Fibroblast of skin of right biceps (primary cell): ENCODE data around the gene RALGAPA2.
A peak's percentile ranks its signal among the peaks of the same experiment; 100 is the strongest.
"Not testable (repeated sequence)": the region's sequence is repeated elsewhere in the genome, so short reads cannot be mapped to it uniquely, and the experiment has no call there.

Experiments
- DNase-seq: peaks from one replicate; pipeline ENCODE4 v3.0.0-alpha.2; 2013

The RALGAPA2 gene

DNA sequence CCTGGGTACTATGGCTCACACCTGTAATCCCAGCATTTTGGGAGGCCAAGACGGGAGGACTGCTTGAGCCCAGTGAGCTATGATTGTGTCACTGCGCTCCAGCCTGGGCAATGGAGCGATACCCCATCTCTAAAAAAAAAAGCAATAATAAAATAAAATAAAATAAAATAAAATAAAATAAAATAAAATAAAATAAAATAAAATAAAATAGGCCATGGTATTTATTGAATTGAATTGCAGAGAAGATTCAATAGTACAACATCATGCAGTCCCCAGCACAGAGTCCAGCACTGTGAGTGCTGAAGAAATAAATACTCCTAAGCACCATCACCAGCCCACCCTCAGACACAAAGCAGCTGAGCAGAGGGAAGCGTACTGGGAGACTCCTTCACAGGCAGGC, 144.7 kb downstream of the RALGAPA2 start:
- DNase-seq = no peak

DNA sequence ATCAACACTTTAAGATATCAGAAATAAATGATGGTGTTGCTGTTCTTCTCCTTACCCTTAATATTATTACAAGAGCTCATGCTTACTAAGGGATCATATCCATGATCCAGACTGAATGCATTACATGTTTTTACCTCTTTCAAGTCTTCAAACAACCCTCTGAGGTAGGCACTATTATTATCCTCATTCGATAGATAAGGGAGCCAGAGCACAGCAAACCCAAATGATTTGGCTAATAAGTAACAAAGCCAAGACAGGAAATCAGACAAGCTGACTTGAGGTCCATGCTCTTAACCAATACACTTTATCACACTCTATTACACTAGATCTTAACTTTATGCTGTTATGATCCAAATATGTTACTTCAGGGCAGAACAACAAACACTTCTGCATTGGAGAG, 145.9 kb downstream of the RALGAPA2 start:
- DNase-seq = no peak

DNA sequence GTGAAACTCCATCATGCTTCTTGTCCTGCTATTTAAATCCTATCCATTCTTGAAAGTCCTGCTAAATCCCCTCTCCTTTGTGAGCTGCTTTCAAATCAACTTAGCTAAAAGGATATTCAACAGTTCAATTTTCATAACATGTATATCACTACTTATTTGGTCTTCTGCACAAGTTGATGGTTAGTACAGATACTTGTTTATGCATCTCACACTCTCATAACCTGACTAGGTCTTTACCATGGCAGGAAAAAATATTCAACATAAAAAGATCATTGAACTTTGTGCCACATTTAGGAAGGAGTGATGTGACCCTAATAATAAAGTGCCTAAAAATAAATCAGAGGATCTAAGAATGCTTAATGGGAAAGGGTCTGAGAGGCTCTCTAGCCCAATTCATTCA, 148.2 kb downstream of the RALGAPA2 start:
- DNase-seq = no peak

DNA sequence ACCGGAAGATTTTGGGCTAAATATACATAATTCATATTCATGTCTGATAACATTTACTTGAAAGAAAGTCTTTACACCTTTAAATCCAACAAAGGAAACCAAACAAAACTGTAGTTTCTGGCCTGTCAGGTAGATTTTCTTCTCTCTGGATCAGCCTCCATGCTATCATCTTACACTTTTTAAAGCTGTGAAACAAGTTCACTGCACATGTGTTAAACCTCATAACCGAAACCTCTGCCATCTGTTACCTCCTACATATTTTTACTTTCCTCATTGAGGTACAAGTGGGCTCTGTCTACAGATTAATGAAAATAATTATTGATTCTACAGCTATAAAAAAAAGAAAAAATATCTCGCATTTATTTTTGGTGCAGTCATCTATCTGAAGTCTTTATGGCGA, 149.9 kb downstream of the RALGAPA2 start:
- no peak for DNase-seq

DNA sequence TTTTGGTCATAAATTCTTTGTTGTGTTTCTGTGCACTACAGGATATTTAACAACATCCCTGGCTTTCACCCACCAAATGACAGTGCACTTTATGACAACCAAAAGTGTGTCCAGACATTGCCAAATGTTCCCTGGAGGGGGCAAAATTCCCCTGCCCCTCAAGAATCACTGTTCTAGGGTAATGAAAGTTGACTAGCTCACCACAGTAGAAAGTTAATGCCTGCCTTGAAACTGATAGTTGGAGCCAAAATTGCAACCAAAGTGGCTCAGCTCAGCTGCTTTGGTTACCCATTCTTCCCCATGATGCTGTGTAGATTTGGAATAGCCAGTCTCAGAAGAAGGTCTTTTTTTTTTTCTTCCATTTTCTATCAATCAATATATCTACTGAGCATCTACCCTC, 150.6 kb downstream of the RALGAPA2 start:
- no peak for DNase-seq

DNA sequence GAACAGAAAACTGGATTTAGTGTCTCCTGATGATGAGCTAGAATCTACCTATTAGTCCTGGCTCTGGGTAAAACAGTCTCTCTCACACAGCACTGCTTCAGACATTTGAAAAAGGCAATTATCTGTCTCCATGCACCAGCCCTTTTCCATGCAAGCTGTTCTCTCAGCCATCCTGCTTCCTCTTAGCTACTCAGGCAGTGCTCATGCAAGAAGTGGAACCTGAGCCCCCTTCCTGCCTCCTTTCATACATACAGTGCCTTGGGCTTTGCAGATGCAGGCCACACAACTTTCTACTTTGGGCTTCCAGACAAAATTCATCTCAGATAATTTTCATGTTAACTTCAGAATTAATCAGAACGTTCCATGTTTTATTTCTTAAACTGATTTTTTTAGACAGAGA, 151.3 kb downstream of the RALGAPA2 start:
- DNase-seq = no peak

DNA sequence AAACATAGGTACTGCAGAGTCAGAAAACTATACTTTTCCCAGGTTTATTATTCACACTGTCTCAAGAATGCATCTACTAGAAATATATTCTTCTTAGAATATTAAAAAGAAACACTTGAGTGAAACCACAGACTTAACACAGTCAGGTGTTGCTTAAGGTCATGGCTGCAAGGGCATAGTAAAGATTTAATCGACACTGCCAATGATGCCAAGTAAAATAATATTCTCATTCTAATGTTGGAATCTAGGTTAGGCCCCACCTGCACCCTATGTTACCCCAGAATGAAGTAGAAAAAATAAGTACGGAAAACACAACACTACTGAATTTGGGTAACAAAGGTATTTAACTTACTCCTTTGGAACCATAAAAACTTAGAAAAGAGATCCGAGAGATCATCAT, 155.0 kb downstream of the RALGAPA2 start:
- DNase-seq = no peak

DNA sequence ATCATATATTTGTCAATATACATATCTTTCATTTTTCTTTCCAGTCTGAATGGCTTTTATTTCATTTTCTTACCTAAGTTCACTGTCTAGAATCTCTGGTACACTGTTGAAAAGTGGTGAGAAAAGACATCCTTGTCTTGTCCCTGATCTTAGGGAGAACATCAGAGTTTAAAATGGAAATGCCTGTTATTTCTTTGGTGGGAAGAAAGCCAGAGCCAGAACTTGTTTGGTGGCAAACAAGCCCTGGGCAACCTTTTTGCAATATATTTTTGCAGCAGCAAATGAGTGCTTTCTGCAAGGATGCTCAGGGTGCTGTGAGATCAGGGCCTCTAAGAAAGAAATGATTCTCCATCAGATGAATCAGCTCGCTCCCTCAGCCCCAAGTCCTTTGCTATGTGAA, 156.6 kb downstream of the RALGAPA2 start:
- DNase-seq = no peak

DNA sequence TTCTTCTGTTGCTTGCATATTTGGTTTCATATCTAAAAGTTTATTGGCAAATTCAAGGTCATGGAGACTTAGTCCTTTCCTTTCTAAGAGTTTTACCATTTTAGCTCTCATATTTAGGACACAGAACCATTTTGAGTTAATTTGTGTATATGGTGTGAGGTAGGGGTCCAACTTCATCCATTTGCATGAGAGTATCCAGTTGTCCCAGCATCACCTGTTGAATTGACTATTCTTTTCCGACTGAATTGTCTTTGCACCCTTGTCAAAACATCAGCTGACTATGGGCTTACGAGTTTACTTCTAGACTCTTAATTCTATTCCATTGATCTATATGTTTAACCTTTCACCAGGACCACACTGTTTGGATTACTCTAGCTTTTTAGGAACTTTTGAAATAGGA, 157.5 kb downstream of the RALGAPA2 start:
- no peak for DNase-seq

DNA sequence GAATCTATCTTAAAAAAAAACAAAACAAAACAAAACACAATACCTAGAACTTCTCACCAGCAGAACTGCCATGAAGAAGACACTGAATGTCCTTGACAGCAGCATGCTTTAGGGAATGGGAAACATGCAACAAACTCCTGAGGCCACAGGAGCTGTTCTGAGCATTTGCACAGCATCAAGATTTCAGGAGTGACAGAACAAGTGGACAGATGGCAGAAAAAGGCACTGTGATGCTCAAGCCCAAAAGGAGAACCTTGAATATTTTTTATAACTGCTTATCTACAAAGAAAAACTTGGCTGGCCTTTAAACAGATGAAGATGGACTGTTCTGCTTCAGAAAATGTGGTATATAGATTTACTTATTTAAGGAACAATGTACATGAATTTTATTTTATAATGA, 158.9 kb downstream of the RALGAPA2 start:
- DNase-seq = no peak

DNA sequence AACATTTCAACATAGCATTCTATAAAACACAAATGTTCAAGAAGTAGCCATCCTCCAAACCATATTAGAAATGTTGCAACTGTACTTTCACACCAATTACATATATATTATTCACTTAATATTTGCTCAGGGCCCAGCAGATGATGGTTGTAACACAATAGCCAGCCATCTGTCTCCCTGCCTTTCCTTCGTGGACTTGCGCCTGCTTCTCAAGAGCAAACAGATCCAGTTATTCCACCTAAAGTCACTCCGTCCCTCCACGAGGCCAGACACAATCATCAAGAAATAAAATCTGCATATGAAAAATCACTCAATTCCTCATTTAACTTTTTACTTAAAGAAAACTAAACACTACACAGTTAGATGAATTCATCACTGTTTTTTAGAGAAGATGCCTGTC, 160.4 kb downstream of the RALGAPA2 start:
- DNase-seq = no peak

DNA sequence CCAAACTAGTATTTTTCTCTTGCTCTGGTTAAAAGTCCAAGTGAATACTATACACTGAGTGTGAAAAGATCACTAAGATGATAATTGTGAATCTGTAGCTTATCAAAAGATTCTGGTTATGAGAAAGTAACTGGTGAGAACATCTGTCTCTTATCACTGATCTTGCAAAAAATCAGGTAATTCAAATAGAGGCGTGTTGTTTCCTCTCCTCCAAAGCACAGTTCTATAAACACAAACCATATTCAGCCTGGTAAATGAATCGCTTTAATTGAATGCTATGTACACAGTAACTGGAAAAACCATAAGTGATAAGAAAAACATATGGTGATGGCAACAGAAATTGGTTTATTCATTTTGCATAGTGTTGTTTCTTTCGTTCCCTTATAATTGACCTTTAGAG, 161.0 kb downstream of the RALGAPA2 start:
- DNase-seq = no peak

DNA sequence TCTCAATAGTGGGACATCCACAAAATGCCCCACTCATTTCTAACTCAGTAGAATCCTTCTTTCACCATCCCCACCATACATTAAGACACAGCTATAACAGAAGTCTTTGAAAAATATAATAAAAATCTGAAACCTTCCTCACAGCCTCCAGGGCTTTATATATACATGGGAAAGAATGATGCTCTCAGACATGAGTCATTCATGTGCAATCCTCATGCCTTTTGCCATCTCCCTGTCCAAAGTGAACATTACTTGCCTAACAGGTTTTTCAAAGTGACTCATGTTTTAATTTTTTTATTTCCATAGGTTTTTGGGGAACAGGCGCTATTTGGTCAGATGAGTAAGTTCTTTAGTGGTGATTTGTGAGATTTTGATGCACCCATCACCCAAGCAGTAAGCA, 162.7 kb downstream of the RALGAPA2 start:
- peak; percentile 57 for DNase-seq

DNA sequence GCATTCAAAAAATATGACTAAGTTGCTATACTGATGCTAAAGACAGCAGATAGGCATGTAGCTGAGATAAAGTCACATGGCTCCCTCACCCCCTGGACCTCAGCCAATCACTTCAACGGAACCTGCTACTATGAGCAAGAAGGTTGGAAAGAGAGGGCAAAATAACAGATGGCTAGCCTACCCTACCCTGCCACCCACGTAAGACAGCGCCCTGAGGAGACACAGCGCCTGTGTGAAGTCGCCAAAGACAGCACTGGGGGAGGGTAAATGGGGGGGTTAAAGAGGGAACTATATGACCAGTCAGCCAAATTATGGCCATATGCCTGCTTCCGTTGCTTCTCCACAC, 163.2 kb downstream of the RALGAPA2 start:
- DNase-seq = peak; percentile 4

DNA sequence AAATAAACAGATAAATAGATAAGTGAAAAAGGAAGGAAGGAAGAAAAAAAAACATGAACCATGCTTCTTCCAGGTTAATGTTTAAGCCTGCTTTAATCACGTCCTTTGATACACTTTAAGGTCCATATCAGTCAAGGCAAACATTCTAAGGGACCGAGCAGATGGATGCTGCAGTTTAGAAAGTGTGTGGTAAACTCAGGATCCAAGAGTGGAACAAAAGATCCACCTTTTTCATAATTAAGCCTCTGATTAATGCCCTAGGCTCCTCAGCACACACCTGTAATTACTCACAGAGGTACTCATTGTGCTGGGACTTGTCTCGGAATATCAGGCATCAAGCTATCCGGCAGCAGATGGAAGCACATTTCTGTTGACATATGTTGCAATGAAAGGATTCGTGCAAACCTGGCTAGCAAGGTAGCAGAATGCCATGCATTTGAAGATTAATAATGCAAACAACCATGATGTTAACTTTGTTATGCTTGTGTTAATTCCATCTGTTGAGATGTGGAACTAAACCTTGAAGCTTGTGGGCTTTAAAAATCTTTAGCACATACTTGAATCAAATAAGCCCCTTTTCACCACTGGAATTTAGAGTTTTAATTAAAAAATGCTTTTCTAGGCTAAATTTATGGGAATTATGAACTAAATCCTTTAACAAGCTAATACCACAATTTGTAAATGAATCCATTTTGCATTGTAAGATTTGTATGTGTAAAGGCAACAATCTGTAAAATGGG, 163.7 kb downstream of the RALGAPA2 start:
- no peak for DNase-seq

DNA sequence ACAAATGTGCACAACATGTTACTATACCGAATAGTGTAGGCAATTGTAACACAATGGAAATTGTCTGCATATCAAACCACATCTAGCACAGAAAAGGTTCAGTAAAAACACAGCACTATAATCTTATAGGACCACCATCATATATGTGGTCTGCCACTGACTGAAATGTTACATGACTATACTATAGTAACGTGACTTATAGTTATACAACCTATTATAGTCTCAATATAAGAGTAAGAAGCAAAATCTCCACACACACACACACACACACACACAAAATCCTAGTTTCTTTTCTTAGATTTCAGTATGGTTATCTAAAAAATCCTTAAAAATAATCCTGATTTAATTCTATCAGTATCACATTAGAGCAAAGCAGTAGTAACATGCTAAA, 164.6 kb downstream of the RALGAPA2 start:
- DNase-seq = no peak

DNA sequence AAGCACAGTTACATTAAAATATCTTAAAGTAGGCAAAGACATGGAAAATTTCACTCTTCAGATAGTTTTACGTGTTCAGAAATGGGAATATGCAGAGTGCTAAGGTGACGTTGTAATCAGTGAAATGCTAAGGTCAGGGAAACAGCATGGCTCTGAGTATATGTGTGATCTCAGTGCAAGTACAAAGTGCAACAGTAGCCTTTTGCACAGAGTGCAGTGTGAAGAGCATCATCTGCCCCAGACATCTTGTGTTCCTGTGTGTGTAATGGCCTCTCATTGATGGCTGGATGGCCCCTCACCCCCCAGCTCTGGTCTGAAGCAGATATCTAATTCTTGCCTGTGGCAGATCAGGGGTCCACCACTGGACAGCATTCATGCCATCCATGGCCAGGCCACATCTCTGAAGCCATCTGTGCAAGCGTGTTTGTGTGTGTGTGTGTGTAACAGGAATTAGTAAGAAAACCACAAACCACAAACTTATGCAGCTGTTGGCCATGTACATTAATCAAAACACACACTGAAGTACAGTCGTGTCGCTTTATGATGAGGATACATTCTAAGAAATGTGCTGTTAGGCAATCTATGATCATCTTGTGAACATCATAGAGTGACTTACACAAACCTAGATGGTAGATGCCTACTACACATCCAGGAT, 165.1 kb downstream of the RALGAPA2 start:
- peak; percentile 62 for DNase-seq

DNA sequence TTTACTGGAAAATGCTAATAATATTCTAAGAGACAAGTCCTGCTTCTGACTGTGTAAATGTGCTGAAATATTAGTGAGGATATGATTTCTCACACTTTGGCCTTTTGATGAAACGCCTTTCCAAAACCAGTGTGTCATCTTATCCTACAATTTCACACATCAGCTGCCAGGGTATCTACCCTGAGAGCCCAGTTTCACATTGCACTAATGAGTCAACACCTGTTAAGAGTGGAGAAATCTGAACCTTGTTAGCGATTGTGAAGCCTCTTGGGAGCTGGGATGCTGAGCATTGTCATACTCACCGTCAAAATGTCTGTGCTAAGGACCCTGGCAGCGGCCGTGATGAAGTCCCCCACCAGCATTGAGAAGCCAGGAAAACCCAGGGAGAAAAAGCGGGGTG, 166.0 kb downstream of the RALGAPA2 start:
- DNase-seq = no peak

DNA sequence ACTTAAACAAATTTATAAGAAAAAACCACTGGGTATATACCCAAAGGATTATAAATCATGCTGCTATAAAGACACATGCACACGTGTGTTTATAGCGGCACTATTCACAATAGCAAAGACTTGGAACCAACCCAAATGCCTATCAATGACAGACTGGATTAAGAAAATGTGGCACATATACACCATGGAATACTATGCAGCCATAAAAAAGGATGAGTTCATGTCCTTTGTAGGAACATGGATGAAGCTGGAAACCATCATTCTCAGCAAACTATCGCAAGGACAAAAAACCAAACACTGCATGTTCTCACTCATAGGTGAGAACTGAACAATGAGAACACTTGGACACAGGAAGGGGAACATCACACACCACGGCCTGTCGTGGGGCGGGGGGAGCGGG, 169.1 kb downstream of the RALGAPA2 start:
- DNase-seq = not testable (repeated sequence)

DNA sequence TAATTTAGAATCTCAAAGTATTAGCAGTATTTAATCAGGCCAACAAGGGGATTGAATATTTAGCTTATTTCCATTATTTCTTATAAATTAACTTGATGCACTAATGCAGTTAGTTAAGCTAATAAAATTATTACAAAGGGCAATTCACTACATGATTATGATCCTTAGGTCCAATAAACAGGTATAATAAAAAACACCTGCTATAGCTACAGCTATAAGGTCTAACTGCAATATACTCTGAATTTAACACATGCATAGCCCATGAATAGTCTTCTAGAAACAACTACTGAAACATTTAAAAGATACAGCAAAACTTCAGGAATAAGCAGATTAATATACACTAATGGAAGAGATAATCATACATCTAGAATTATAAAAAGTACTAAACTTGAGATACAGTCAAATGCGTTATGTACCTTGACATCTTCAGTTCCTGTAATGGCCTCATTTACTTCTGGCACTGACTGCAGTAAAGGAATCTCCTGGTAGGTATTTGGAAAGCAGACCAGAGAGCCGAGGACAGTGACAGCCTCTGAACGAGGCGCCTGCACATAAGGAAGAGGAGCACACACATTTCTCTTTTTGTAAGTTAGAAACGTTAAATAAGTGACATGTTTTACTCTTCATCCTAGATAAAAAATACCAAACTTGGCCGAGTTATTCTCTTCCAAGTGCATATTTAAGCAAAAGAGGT, 176.1 kb downstream of the RALGAPA2 start:
- DNase-seq = no peak

DNA sequence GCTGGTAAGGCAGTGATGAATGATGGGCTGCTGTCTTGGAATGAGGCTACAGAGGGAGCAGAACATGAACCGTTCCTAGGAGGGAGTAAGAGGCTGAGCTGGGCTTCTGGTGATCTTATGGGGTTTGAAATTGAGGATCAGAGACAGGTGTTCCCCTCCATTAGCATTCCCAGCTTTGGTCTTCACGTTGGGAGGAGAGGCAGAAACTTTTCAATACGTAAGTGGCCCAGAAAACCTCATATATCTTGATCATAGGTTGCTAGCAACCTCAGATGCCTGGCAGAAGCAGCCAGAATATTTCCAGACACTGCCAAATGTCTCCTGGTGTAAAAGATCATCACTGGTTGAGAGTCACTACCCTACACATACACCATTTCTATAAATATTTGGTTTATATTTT, 177.4 kb downstream of the RALGAPA2 start:
- no peak for DNase-seq

DNA sequence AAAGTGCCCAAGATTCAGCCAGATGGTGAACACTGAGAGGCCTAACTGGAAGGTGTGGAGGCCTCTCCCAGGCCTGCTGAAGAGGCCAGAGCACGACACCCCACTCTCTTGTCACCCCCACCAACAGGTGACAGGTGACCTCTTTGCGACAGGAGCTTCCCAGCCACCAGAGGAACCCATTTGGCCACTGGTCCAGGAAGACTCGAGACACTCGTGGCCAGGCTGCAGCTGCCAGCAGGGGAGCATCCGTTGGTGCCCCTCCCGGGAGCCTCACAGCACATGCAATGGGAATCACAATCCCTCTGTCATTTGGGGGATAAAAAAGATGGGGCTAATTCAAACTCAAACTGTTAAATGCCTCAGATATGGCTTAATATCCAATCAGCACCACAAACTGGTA, 181.2 kb downstream of the RALGAPA2 start:
- no peak for DNase-seq

DNA sequence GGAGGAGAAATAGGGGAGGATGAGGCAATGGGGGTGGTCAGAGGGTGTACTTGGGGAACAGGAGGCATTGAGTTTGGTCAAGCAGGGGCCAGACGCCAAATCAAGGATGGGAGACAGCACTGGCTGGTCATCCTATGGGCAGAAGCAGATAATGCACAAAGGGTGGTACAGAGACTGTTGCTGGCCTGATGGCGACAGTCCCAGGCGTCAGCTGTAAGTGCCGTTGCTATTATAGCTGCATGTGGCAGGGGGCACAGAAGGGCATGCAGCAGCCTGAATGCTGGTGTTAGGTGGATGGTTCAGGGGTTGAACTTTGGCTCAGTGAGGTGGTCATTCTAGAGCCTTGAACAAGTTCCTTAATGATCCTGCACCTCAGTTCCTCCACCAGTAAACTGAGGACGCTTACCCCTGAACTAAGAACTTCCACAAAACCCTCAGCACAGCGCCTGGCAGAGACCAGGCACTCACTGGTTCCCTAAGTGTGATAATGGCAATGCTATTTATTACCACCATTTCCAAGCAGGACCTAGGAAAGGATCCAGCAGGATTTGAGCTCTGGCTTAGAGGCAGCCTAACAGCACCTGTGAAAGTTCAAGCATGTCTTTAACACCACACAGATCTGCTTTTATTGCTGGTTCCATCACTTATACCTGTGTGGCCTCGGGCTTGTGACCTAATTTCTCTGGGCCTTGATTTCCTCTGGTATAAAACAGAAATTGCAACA, 181.9 kb downstream of the RALGAPA2 start:
- no peak for DNase-seq

DNA sequence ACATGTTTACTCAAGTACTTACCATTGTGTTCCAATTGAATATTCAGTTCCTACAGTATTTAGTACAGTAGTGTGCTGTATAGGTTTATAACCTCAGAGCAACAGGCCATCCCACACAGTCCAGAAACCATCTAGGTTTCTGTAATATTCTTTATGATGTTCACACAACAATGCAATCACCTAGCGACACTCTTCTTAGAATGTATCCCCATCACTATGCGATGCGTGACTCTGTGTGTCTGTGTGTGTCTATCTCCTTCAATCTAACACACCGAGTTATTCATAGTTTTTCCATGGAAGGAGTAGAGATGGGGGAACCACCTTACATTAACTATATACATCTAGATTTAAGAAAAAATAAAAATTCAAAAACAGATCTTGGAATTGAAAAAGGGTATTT, 182.8 kb downstream of the RALGAPA2 start:
- DNase-seq = no peak
